Stimulated activated CD4-positive, alpha-beta T cell treated with anti-CD3 and anti-CD28 coated beads, Interleukin-4, amount 100 ng/mL, for 48 hours (primary cell): ENCODE data around the gene ZNF674.

Experiments
- DNase-seq, 2 donors: peaks; one replicate each; pipeline ENCODE4 v3.0.0-alpha.2; 2020; ENCODE audit warnings: low read depth in 2 of 2

The ZNF674 gene

DNA sequence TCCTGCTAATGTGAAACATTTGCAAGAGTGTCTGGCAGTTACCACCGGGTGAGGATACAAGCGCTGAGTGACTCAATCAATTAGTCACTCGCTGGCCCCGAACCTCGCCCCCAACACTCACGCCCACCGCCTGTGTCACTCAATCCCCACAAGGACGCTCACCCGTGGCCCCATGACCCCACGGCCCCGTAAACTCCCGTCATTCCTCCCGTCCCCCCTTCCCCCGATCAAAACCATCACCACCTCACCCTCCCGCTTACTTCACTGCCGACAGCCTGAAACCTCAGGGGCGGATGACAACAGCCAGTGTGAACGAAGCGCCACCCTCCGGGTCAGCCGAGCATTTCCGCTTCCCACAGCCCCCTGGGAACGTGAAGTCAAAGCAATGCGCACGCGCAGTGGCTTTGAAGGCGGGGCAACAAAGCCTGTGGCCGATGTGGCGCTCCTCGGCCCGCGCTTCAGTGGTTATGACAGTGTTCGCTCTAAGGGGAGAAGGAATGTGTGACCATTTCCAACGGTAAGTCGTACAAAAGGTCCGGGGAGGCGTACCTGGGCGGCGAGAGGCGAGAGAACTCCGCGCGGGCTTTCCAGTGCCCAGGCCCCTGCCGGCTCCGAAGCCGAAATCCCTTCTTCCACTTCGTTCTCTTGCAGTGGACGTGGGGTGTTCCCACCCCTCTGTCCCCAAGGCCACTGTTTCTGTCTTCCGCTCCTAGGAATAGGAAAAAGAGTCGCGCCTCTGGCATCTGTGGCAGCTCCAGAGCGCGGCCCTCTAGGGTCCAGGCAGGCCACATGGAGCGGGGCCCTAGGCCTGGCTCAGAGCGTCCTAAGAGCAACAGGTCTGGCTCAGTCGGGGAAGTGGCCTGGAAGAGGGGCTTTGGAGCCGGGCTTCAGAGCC is at the start of gene ZNF674:
TSS of gene ZNF674 (minus strand) at position 311 of the 895 bp plus-strand sequence. CDS start 3,334 bp downstream, outside the sequence.
- DNase-seq: peak; percentile 87

DNA sequence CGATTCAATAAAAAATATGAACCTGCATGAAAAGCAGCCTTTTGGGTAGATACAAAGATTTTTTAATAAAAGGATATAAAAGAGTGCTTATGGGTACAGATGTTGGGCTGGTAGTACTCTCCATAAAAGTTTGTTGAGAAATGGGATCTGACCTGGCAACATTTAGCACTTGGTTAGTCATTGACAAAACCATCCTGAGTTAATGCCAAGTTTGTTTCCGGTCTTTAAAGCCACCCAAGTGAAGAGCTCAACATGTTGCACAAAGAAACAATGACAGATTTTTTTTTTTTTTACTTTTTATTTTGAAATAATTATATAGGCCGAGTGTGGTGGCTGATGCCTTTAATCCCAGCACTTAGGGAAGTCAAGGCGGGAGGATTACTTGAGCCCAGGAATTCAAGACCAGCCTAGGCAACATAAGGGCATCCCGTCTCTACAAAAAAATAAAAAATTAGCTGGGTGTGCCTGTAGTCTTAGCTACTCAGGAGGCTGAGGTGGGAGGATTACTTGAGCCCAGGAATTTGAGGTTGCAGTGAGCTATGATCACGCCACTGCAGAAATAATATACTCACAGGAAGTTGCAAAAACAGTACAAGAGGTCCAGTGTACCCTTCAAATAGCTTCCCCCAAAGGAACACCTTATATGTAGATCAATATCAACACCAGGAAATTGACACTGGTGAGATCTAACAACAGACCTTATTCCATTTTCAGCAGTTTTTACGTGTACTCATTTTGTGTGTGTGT is 44.9 kb upstream of the ZNF674 start:
- no peak for DNase-seq

- DNase-seq: no peak
Measured at GRCh38 chrX:46588263-46588662, 43.0 kb upstream of the ZNF674 start.

DNA sequence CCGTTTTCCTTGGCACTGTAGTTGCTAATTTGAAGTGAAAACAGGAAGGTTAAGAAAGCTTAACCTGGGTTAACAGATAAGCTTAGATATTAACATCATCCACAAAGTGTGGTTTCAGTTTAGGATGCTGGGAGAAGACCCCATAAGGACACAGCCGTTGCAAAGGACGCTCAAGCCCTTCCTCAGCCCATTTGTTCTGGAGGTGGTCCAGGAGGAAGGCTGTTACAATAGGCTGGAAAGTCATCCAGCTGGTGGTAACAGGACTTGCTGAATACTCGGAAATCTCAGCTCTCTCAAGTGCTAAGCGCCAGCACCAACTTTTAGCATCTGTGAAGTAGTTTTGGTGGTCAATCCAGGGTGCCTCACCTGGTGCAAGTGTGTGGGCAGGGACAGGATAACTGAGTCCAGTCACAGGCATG is 42.5 kb upstream of the ZNF674 start:
- DNase-seq: no peak

GRCh38 chrX:46587158-46587557 is 41.9 kb upstream of the ZNF674 start:
- no peak for DNase-seq

DNA sequence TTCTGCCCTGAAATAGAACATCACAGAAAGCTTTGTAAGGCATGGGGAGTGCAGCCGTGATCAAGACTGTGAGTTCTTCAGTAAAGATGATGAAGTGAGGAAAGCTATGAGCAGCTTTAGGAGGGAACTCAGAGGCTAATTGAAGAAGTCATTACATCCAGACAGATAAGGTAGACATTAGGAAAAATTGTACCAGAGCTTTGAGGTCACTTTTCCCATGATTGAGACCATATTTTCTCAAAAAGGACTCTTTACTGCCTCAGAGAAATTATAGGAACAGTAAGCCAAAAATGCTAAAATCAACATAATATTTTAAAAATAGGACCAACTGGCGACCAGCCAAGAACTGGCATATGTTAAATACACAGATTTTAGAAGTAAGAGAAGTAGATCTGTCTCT is 39.5 kb upstream of the ZNF674 start:
- no peak for DNase-seq

- DNase-seq: no peak
Measured at GRCh38 chrX:46582966-46583365, 37.7 kb upstream of the ZNF674 start.

DNA sequence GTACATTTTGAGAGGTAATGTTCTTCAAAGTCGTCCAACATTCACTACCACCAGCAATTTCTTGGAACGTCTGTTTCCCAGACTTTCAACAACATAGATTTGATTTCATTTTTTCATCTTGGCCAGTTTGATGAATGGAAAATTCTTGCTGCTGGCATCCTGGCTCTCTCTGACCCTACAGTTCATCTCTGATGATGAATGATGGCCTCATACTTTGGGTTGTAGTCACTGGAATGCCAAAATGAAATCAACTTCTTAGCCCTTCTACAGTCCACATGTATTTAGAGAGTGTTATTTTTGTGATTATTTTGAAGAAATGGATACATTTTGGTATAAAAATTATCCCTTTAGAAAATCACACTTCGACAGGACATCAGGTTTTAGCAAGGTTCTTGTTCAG is 37.1 kb upstream of the ZNF674 start:
- no peak for DNase-seq

- no peak for DNase-seq
Measured at GRCh38 chrX:46580613-46581012, 35.4 kb upstream of the ZNF674 start.

DNA sequence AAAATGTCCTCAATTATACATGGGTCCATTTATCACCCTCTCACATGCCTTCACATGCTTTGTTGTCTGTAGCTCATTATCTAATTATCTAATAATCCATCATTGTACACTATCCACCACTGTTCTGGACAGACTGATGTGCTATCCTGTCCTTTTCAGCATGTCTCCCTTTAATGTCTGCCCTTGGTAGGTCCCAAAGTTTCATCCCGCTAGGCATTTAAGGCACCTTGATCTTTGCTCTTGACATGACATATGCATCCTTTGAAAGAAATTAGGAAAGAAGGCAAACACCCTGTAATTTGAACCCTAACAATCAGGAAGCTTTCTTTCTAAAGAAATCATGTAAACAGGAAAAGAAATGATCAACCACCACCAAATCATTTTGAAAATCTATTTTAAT is 34.0 kb upstream of the ZNF674 start:
- DNase-seq: no peak

DNA sequence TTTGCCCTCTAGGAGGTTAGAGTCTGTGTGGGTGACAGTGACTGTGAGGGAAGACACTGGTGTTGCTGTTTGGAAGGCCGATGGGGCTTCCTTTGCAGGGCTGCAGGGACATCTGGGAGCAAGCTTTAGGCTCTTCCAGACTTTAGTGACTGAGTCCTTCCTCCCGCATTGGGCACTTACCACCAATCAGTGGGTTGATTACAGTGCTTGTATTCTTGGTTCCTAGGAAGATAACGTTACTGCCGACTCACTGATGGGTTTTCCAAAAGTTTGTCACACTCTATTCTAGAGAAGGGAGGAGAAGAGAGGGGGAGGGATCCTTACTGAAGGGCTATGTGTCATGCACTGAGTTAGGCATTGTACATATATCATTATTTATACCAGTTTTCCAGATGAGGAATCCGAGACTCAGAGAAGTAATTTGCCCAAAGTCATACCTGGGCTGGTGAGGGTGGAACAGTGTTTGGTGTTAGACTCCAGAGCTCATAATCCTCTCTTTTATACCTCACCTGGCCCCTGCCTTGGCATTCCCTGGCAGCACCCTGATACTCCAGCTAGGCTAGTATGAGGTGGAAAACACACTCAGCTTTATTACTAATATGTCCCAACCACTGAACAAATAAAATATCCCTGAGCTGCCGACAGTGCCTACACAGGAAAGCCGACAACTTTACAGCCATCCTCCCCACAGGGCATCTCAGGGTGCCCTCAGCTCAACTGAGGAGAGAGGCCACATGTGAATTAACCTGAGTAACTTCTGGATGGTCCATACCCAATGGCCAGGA is 32.2 kb upstream of the ZNF674 start:
- DNase-seq: no peak

- DNase-seq: no peak
Measured at GRCh38 chrX:46576458-46576857, 31.2 kb upstream of the ZNF674 start.

GRCh38 chrX:46575991-46576392 is 30.8 kb upstream of the ZNF674 start:
- no peak for DNase-seq

GRCh38 chrX:46575586-46575985 is 30.4 kb upstream of the ZNF674 start:
- no peak for DNase-seq

- no peak for DNase-seq
Measured at GRCh38 chrX:46574774-46575381, 29.7 kb upstream of the ZNF674 start.

DNA sequence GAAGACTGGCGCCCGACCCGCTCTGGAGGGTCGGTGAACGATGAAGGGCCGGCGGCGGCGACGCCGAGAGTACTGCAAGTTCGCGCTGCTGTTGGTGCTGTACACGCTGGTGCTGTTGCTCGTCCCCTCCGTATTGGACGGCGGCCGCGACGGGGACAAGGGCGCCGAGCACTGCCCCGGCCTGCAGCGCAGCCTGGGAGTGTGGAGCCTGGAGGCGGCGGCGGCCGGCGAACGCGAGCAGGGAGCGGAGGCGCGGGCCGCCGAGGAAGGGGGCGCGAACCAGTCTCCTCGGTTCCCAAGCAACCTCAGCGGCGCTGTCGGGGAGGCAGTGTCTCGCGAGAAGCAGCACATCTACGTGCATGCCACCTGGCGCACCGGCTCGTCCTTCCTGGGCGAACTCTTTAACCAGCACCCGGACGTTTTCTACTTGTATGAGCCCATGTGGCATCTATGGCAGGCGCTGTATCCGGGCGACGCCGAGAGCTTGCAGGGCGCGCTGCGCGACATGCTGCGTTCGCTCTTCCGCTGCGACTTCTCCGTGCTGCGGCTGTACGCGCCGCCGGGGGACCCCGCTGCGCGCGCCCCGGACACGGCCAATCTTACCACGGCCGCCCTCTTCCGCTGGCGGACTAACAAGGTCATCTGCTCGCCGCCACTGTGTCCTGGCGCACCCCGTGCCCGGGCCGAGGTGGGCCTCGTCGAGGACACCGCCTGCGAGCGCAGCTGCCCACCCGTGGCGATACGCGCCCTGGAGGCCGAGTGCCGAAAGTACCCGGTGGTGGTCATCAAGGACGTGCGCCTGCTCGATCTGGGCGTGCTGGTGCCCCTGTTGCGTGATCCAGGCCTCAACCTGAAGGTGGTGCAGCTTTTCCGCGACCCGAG is 28.9 kb upstream of the ZNF674 start:
- DNase-seq: peak; percentile 37

DNA sequence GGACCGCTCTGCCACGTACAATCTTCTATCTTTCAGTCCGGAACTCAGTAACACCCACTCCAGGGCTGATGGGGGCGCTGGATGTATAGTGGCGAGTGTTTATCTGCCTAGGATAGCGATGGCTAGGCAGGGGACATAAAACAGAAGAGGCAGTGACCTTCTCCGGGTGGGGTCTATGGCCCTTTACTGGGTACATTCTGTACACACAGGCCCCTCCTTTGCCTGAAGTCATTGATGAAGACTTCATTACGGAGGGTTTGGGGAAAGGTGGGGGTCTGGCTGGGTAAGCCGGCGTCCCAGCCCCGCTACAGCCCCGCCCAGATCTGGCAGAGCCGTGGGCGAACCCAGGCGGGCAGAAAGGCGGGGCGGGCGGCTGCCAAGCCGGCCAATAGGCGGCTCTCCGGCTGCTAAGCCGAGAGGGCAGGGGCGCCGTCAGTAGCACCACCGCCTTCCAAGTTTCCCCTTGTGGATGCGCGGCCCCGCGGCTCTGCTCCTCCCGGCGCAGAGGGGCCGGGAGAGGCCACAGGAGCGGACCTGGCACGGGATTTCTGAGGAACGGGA is 28.2 kb upstream of the ZNF674 start, which contains the start of gene CHST7:
TSS of gene CHST7 (plus strand) at position 435 of the 561 bp plus-strand sequence. CDS start 167 bp downstream, outside the sequence.
- DNase-seq: peak; percentile 35 to 56

GRCh38 chrX:46572340-46572936 is 27.2 kb upstream of the ZNF674 start:
- DNase-seq: peak in 1 of 2 donors; percentile 28

DNA sequence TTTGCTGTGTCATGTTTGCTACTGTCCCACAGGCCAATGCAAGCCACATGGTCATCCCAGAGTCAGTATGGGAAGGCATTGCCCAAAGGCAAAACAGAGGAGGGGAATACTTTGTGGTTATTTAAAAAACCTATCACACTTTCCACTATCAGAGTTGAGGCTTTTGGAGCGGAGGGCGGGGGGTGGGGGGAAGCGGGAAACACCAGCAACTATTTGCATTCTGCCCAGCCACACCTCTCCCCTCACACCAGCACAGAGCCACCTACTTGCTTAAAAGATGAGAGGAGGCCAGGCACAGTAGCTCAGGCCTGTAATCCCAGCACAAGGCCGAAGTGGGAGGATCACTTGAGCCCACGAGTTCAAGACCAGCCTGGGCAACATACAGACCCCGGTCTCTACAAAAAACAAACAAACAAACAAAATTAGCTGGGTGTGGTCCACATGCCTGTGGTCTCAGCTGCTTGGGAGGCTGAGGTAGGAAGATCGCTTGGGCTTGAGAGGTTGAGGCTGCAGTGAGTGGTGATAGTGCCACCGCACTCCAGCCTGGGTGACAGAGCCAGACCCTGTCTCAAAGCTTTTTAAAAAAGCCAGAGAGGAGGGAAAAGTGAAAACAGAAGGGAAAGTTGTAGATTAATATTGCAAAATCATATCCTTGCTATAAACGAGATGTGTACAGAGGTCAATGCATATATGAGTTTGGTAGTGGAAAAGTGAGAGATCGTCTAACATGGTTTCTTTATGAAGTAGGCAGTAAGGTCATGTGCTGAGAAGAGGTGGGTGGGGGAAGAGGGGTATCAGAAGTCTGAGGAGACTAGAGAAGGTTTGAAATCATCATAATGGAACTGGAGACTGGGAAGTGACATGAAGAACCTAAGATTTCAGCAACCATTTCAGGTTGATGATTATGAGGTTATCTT is 26.5 kb upstream of the ZNF674 start:
- DNase-seq: peak in 1 of 2 donors; percentile 23
